GM23248 (cell line): Measurements from ENCODE around the gene CADPS. TPM values are rescaled to one million over a fixed set of nuclear protein-coding genes. Genes with fewer than 3 reads are reported as not detected.

Source experiments
- DNase-seq: peaks from one replicate; pipeline ENCODE4 v3.0.0-alpha.2; 2015
- H2AFZ ChIP-seq: fragments of 200-600 bp; sonication (generic); 2 replicates; pipeline ENCODE4 v1.6.1; 2016; ENCODE audit warnings: antibody characterized with exemption
- H3F3A ChIP-seq: fragments of 200-600 bp; sonication (generic); 2 replicates; pipeline ENCODE4 v1.6.1; 2016; ENCODE audit warnings: mild to moderate bottlenecking, antibody characterized with exemption, mixed run types; ENCODE audit not compliant: insufficient read depth
- H3K27ac ChIP-seq: fragments of 200-600 bp; sonication (generic); 2 replicates; pipeline ENCODE4 v1.5.1; 2016; ENCODE audit warnings: mild to moderate bottlenecking
- H3K27me3 ChIP-seq: fragments of 200-600 bp; sonication (generic); replicated peaks from 2 replicates; pipeline ENCODE4 v1.6.1; 2016; ENCODE audit warnings: mild to moderate bottlenecking; ENCODE audit not compliant: insufficient read depth
- H3K36me3 ChIP-seq: fragments of 200-600 bp; sonication (generic); 2 replicates; pipeline ENCODE4 v1.6.1; 2016; ENCODE audit warnings: low read depth, mild to moderate bottlenecking
- H3K4me1 ChIP-seq: fragments of 200-600 bp; sonication (generic); 2 replicates; pipeline ENCODE4 v1.6.1; 2016; ENCODE audit warnings: mild to moderate bottlenecking; ENCODE audit not compliant: insufficient read depth
- H3K4me2 ChIP-seq: fragments of 200-600 bp; sonication (generic); one replicate; pipeline ENCODE4 v1.6.1; 2016; ENCODE audit warnings: mild to moderate bottlenecking; ENCODE audit not compliant: unreplicated experiment
- H3K4me3 ChIP-seq: fragments of 200-600 bp; sonication (generic); 2 replicates; pipeline ENCODE4 v1.5.1; 2016; ENCODE audit warnings: mild to moderate bottlenecking
- H3K79me2 ChIP-seq: fragments of 200-600 bp; sonication (generic); 2 replicates; pipeline ENCODE4 v1.6.1; 2016; ENCODE audit warnings: mild to moderate bottlenecking; ENCODE audit not compliant: insufficient read depth
- H3K9ac ChIP-seq: fragments of 200-600 bp; sonication (generic); 2 replicates; pipeline ENCODE4 v1.6.1; 2016; ENCODE audit warnings: mild to moderate bottlenecking
- H3K9me2 ChIP-seq: fragments of 200-600 bp; sonication (generic); 2 replicates; pipeline ENCODE4 v1.6.1; 2016; ENCODE audit warnings: mixed run types, mild to moderate bottlenecking, moderate library complexity; ENCODE audit not compliant: insufficient read depth
- H3K9me3 ChIP-seq: fragments of 200-600 bp; sonication (generic); one replicate; pipeline ENCODE4 v1.6.1; 2017; ENCODE audit warnings: low read depth
- H4K20me1 ChIP-seq: fragments of 200-600 bp; sonication (generic); 2 replicates; pipeline ENCODE4 v1.6.0; 2016; ENCODE audit not compliant: insufficient read depth
- EZH2 ChIP-seq: fragments of 200-600 bp; sonication (generic); IDR thresholded peaks from 2 replicates; pipeline ENCODE4 v1.6.1; 2018; ENCODE audit warnings: antibody characterized with exemption, mild to moderate bottlenecking; ENCODE audit not compliant: insufficient read depth, poor library complexity, severe bottlenecking
- EZH2phosphoT487 ChIP-seq: fragments of 200-600 bp; sonication (generic); IDR thresholded peaks from 2 replicates; pipeline ENCODE4 v1.6.1; 2018; ENCODE audit warnings: antibody characterized with exemption, moderate library complexity, mild to moderate bottlenecking, low read depth; ENCODE audit not compliant: insufficient read depth
- WGBS, 2 experiments: methylation state at CpG; one replicate each; pipeline ENCODE4 v1.1.6; 2015 to 2017; ENCODE audit warnings: low lambda C conversion rate in 2 of 2, low coverage in 1 of 2; ENCODE audit errors: missing lambda C conversion rate in 2 of 2; 5-methylcytosine and 5-hydroxymethylcytosine counted together
- in situ Hi-C: fragments of 300-500 bp; cut with MboI; formaldehyde crosslinking; loops from 2 replicates; pipeline ENCODE4 v1.15.0; 2020
- polyA plus RNA-seq: library from polyadenylated mRNA; unstranded; fragments of >200 nt; fragmentation: Nextera tagmentation; extraction: Ambion mirVana; gene quantifications from 2 replicates; pipeline ENCODE4 v1.2.1, GENCODE V29; 2016
- total RNA-seq: library from RNA; depleted of rRNA; stranded (reverse); fragments of >200 nt; shearing (Covaris generic); gene quantifications from 2 replicates; pipeline ENCODE4 v1.2.3, GENCODE V29; 2014

CADPS gene
- total and polyA plus RNA-seq, 2 experiments from 2014 or later, result 3.0 to 4.1 TPM

GRCh38 chr3:62835554-62836236 is 39.5 kb downstream of the CADPS start:
- H4K20me1 ChIP-seq, result no peaks in the 10 kb centered on the region
- no peak overlapping the region for H3K4me2 ChIP-seq
- no peaks in the 10 kb centered on the region for H3F3A ChIP-seq
- peak; percentile 11 for DNase-seq
- H3K4me1 ChIP-seq, result no peaks in the 10 kb centered on the region
- H3K9ac ChIP-seq, result no peak overlapping the region
- H3K9me3 ChIP-seq, result no peaks in the 10 kb centered on the region
- in situ Hi-C loops, result no loop called here
- no peaks in the 10 kb centered on the region for H3K79me2 ChIP-seq
- 0 out of 2 replicates have a peak overlapping the region, but pooled peaks have one; percentile 4 for H3K4me3 ChIP-seq
- no peak overlapping the region for H3K27ac ChIP-seq
- WGBS, 2 experiments, result 68 to 77% methylated on average over 3 of the region's 3 CpGs
- H3K9me2 ChIP-seq, result no peaks in the 10 kb centered on the region
- H2AFZ ChIP-seq, result peak overlapping the region; percentile 17; the same call in 1 of the 2 replicates
- no peaks in the 10 kb centered on the region for H3K36me3 ChIP-seq
- TF ChIP-seq EZH2 (no peak), EZH2phosphoT487 (no peak)
- no peaks in the 10 kb centered on the region for H3K27me3 ChIP-seq

DNA sequence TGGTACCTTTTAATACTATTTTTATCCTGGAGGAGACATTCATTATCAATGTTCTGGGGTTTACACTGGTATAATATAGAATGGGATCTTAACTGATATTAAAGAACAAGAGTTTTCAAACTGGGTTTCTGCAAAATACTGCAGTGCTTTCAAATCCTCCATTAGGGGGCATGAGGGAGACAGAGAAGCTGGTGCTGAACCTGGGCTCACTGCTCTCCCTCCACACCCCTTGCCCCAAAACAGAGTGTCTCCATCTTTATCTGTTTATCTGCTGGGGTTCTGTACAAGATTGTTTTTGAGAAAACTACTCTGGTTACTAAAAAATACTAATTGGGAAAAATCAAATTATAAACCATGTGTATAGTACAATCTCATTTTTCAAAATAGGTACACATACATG is 41.7 kb downstream of the CADPS start:
- peak; percentile 56 for DNase-seq
- H3F3A ChIP-seq, result no peaks in the 10 kb centered on the region
- no peaks in the 10 kb centered on the region for H3K9me3 ChIP-seq
- no peaks in the 10 kb centered on the region for H3K4me1 ChIP-seq
- TF ChIP-seq EZH2, result no peak
- TF ChIP-seq EZH2phosphoT487, result no peak
- in situ Hi-C loops, result no loop called here
- no peaks in the 10 kb centered on the region for H4K20me1 ChIP-seq
- no peaks in the 10 kb centered on the region for H3K27me3 ChIP-seq
- no peaks in the 10 kb centered on the region for H3K9me2 ChIP-seq
- no peak overlapping the region for H3K4me3 ChIP-seq
- no peaks in the 10 kb centered on the region for H3K79me2 ChIP-seq
- H3K27ac ChIP-seq, result no peak overlapping the region
- no peaks in the 10 kb centered on the region for H3K36me3 ChIP-seq
- no peak overlapping the region for H3K9ac ChIP-seq
- no peak overlapping the region for H2AFZ ChIP-seq
- no peak overlapping the region for H3K4me2 ChIP-seq

DNA sequence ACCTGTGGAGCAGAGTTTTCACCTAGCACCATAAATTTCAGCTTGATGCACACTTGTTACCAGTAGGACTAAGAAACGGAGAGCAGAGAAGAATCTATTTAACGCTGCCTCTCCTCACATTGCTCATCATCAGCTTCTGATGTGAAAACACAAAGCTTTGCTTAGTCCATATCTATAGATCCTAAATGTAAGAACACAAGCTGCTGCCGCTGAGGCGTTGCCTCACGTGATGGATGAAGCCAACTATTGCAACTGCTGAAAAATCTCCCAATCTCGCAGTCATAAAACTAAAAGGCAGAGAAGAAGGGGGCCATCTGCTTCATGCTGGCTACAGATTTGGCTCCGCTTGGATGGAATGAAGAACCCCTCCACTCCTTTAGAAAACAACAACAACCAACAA is 42.7 kb downstream of the CADPS start:
- Histone ChIP-seq H3K4me2 (no peak overlapping the region), H3K27ac (no peak overlapping the region), H3K9ac (no peak overlapping the region), H3K9me3 (no peaks in the 10 kb centered on the region), H3K79me2 (no peaks in the 10 kb centered on the region), H3K36me3 (no peaks in the 10 kb centered on the region), H3K4me3 (no peak overlapping the region), H2AFZ (no peak overlapping the region), H3K4me1 (no peaks in the 10 kb centered on the region), H3K9me2 (no peaks in the 10 kb centered on the region), H4K20me1 (no peaks in the 10 kb centered on the region), H3F3A (no peaks in the 10 kb centered on the region), H3K27me3 (no peaks in the 10 kb centered on the region)
- WGBS, 2 experiments, result 77 to 79% methylated on average over 7 of the region's 7 CpGs
- in situ Hi-C loops, result no loop called here
- TF ChIP-seq EZH2phosphoT487 (no peak), EZH2 (no peak)
- DNase-seq, result no peak

DNA sequence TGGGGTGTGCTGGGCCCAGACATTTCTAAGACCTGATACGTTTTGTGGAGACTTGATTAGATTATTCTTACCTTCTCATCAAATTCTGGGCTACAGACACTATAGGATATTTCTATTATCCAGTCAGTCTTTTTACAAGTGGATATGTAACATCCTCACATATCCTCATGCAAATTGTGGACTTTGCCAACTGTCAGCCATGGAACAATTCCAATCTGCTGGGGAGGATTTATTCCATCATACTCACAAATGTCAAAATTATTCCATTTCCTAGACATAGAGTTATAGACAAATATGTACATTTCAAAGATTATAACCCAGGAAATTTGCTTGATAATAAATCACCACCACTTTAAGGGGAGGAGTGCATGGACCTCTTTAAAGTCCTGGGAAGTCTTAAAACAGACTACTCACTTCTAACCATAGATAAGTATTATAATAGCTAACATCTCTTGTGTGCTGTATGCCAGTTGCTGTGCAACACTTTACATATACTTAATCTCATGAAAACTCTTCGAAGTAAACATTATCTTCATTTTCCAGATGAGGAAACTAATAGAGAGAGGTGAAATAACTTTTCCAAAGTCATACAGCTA is 44.4 kb downstream of the CADPS start:
- H3K27me3 ChIP-seq, result no peaks in the 10 kb centered on the region
- no peaks in the 10 kb centered on the region for H4K20me1 ChIP-seq
- TF ChIP-seq EZH2, result no peak
- TF ChIP-seq EZH2phosphoT487, result no peak
- no peaks in the 10 kb centered on the region for H3K79me2 ChIP-seq
- H3K4me3 ChIP-seq, result no peak overlapping the region
- H2AFZ ChIP-seq, result no peak overlapping the region
- H3K27ac ChIP-seq, result no peak overlapping the region
- H3K4me1 ChIP-seq, result no peaks in the 10 kb centered on the region
- no peaks in the 10 kb centered on the region for H3K36me3 ChIP-seq
- H3K9ac ChIP-seq, result no peak overlapping the region
- in situ Hi-C loops, result no loop called here
- 68% methylated on average over 2 of the region's 2 CpGs for WGBS, 2 experiments
- H3K9me2 ChIP-seq, result no peaks in the 10 kb centered on the region
- no peaks in the 10 kb centered on the region for H3K9me3 ChIP-seq
- no peaks in the 10 kb centered on the region for H3F3A ChIP-seq
- no peak for DNase-seq
- no peak overlapping the region for H3K4me2 ChIP-seq

DNA sequence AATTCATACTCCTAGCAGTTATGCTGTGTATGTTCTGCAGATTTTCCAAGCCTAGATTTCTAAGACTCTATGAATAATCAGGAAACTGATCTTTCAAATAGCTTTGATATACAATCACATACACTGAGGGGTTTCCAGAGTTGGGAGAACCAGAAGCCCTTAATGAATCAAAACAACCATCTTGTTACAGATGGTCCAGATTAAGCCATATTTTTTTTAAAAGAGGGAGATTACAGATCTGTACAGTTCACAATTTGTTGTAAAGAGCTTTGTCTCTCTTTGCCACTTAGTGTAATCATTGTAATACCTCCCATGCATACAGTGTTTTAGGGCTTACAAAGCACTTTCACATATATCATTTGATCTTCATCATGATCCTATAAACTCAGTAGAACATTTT is 47.7 kb downstream of the CADPS start:
- no peaks in the 10 kb centered on the region for H3K79me2 ChIP-seq
- no peaks in the 10 kb centered on the region for H3F3A ChIP-seq
- H3K4me2 ChIP-seq, result no peak overlapping the region
- no peak overlapping the region for H3K4me3 ChIP-seq
- H3K9ac ChIP-seq, result no peak overlapping the region
- no peak for DNase-seq
- in situ Hi-C loops, result no loop called here
- H3K27ac ChIP-seq, result no peak overlapping the region
- H3K36me3 ChIP-seq, result no peaks in the 10 kb centered on the region
- H4K20me1 ChIP-seq, result no peaks in the 10 kb centered on the region
- no peak overlapping the region for H2AFZ ChIP-seq
- no peaks in the 10 kb centered on the region for H3K27me3 ChIP-seq
- no peaks in the 10 kb centered on the region for H3K9me3 ChIP-seq
- no peaks in the 10 kb centered on the region for H3K4me1 ChIP-seq
- TF ChIP-seq EZH2 (no peak), EZH2phosphoT487 (no peak)
- H3K9me2 ChIP-seq, result no peaks in the 10 kb centered on the region
